CD4-positive, CD25-positive, alpha-beta regulatory T cell (primary cell): ENCODE results near the gene LMNTD1. TPM values are rescaled to one million over a fixed set of nuclear protein-coding genes. Genes with fewer than 3 reads are reported as not detected.

Experiments
- ATAC-seq, 2 donors: fragments of 150-1000 bp; cut with Tn5 transposase; one replicate each; pipeline ENCODE4 v1.10.0; 2021; ENCODE audit warnings: low read depth in 2 of 2, moderate number of reproducible peaks in 2 of 2, moderate library complexity in 1 of 2
- DNase-seq, 3 donors: peaks; one replicate each; pipeline versions ENCODE4 v3.0.0 to v3.0.0-alpha.2; 2012 to 2022; ENCODE audit warnings: mixed read lengths in 1 of 3
- H3K27ac ChIP-seq: one replicate; pipeline ENCODE4 v1.7.0; 2013; ENCODE audit warnings: mild to moderate bottlenecking, low read length; ENCODE audit not compliant: insufficient read depth, poor library complexity, severe bottlenecking
- H3K27me3 ChIP-seq: one replicate; pipeline ENCODE4 v1.7.0; 2013; ENCODE audit warnings: low read length; ENCODE audit not compliant: control insufficient read depth, insufficient read depth
- H3K36me3 ChIP-seq: one replicate; pipeline ENCODE4 v1.7.0; 2013; ENCODE audit warnings: mild to moderate bottlenecking, low read length, moderate library complexity; ENCODE audit not compliant: control insufficient read depth, insufficient read depth
- H3K4me1 ChIP-seq: 2 replicates; pipeline ENCODE4 v1.7.0; 2013; ENCODE audit warnings: mild to moderate bottlenecking, low read length; ENCODE audit not compliant: insufficient read depth, control insufficient read depth, poor library complexity, severe bottlenecking
- H3K4me3 ChIP-seq: one replicate; pipeline ENCODE4 v1.7.0; 2013; ENCODE audit warnings: low read depth, mild to moderate bottlenecking, low read length, moderate library complexity
- H3K9me3 ChIP-seq, 2 experiments: 1 replicate in 1 of 2; 2 replicates in 1 of 2; pipeline ENCODE4 v1.7.0; 2013; ENCODE audit warnings: low read length in 2 of 2, mild to moderate bottlenecking in 1 of 2, moderate library complexity in 1 of 2; ENCODE audit not compliant: control insufficient read depth in 2 of 2
- H3K27ac Mint-ChIP-seq, 3 donors: one replicate each; pipeline ENCODE4 v1.8.0; 2020 to 2022; ENCODE audit warnings: mild to moderate bottlenecking in 3 of 3, mixed read lengths in 3 of 3, moderate library complexity in 2 of 3
- H3K27me3 Mint-ChIP-seq: one replicate; pipeline ENCODE4 v1.8.0; 2022; ENCODE audit warnings: mild to moderate bottlenecking, mixed read lengths
- H3K36me3 Mint-ChIP-seq: one replicate; pipeline ENCODE4 v1.8.0; 2020; ENCODE audit warnings: mixed read lengths
- H3K4me1 Mint-ChIP-seq, 4 donors: one replicate each; pipeline ENCODE4 v1.8.0; 2020 to 2022; ENCODE audit warnings: mixed read lengths in 4 of 4, mild to moderate bottlenecking in 1 of 4
- H3K4me3 Mint-ChIP-seq, 4 donors: one replicate each; pipeline ENCODE4 v1.8.0; 2020 to 2022; ENCODE audit warnings: mild to moderate bottlenecking in 4 of 4, mixed read lengths in 4 of 4, moderate library complexity in 3 of 4
- H3K9me3 Mint-ChIP-seq, 7 donors: one replicate each; pipeline ENCODE4 v1.8.0; 2020 to 2022; ENCODE audit warnings: mixed read lengths in 7 of 7, mild to moderate bottlenecking in 3 of 7, moderate library complexity in 2 of 7
- polyA plus RNA-seq, 4 donors: library from polyadenylated mRNA; unstranded; fragments of 300-500 nt; fragmentation: Illumina TruSeq; gene quantifications; one replicate each; pipeline ENCODE4 v1.2.3, GENCODE V29; 2021
- total RNA-seq: library from RNA; stranded (reverse); gene quantifications from one replicate; pipeline ENCODE4 v1.2.3, GENCODE V29; 2022

LMNTD1 gene
- total and polyA plus RNA-seq, 5 donors from 2014 or later, result not detected

- H3K4me1 ChIP-seq, result no peaks in the 10 kb centered on the region
- no peak overlapping the region for H3K27ac ChIP-seq
- Mint-ChIP-seq H3K4me3 (no peak overlapping the region), H3K4me1 (peaks cover 0 to 2% (median under 1%) of the 10 kb centered on the region in 4 donors), H3K36me3 (no peaks in the 10 kb centered on the region), H3K27me3 (peaks cover 4% of the 10 kb centered on the region), H3K27ac (no peak overlapping the region), H3K9me3 (peaks cover 0 to 4% (median 1%) of the 10 kb centered on the region in 7 donors)
- DNase-seq (no peak), ATAC-seq (no peak)
- no peaks in the 10 kb centered on the region for H3K36me3 ChIP-seq
- H3K27me3 ChIP-seq, result no peaks in the 10 kb centered on the region
- no peaks in the 10 kb centered on the region for H3K9me3 ChIP-seq
- no peak overlapping the region for H3K4me3 ChIP-seq
Observed at GRCh38 chr12:25458047-25458552, 95.0 kb downstream of the LMNTD1 start.

- H3K4me3 Mint-ChIP-seq, result no peak overlapping the region
- DNase-seq, result no peak
Observed at GRCh38 chr12:25456474-25456873, 96.6 kb downstream of the LMNTD1 start.

GRCh38 chr12:25455696-25456095, 97.4 kb downstream of the LMNTD1 start:
- DNase-seq (no peak), ATAC-seq (no peak)
- Histone ChIP-seq H3K27me3 (no peaks in the 10 kb centered on the region), H3K27ac (no peak overlapping the region), H3K9me3 (no peaks in the 10 kb centered on the region), H3K4me1 (no peaks in the 10 kb centered on the region), H3K4me3 (no peak overlapping the region), H3K36me3 (no peaks in the 10 kb centered on the region)
- Mint-ChIP-seq H3K27ac (no peak overlapping the region), H3K36me3 (no peaks in the 10 kb centered on the region), H3K4me1 (peaks cover 0 to 2% (median under 1%) of the 10 kb centered on the region in 4 donors), H3K9me3 (peaks cover 0 to 4% (median 1%) of the 10 kb centered on the region in 7 donors), H3K4me3 (no peak overlapping the region), H3K27me3 (peaks cover 8% of the 10 kb centered on the region)

More at GRCh38 chr12:25456474-25456873, 96.6 kb downstream of the LMNTD1 start:
- Histone ChIP-seq H3K36me3 (no peaks in the 10 kb centered on the region), H3K9me3 (no peaks in the 10 kb centered on the region), H3K4me1 (no peaks in the 10 kb centered on the region), H3K27ac (no peak overlapping the region), H3K27me3 (no peaks in the 10 kb centered on the region), H3K4me3 (no peak overlapping the region)
- H3K36me3 Mint-ChIP-seq, result no peaks in the 10 kb centered on the region
- H3K4me1 Mint-ChIP-seq, result peaks cover 0 to 2% (median under 1%) of the 10 kb centered on the region in 4 donors
- peaks cover 0 to 4% (median 1%) of the 10 kb centered on the region in 7 donors for H3K9me3 Mint-ChIP-seq
- no peak for ATAC-seq
- peaks cover 4% of the 10 kb centered on the region for H3K27me3 Mint-ChIP-seq
- no peak overlapping the region for H3K27ac Mint-ChIP-seq

- Histone ChIP-seq H3K4me1 (no peaks in the 10 kb centered on the region), H3K4me3 (no peak overlapping the region), H3K27me3 (peaks cover 2% of the 10 kb centered on the region), H3K36me3 (no peaks in the 10 kb centered on the region), H3K27ac (no peak overlapping the region), H3K9me3 (no peaks in the 10 kb centered on the region)
- Mint-ChIP-seq H3K9me3 (peaks cover 0 to 4% (median 0%) of the 10 kb centered on the region in 7 donors), H3K4me1 (no peaks in the 10 kb centered on the region), H3K36me3 (no peaks in the 10 kb centered on the region), H3K27ac (no peak overlapping the region), H3K27me3 (peaks cover 21% of the 10 kb centered on the region), H3K4me3 (no peak overlapping the region)
- DNase-seq, result no peak
- ATAC-seq, result no peak
Observed at GRCh38 chr12:25449007-25449406, 104.1 kb downstream of the LMNTD1 start.

- Histone ChIP-seq H3K9me3 (no peaks in the 10 kb centered on the region), H3K4me3 (no peak overlapping the region), H3K36me3 (no peaks in the 10 kb centered on the region), H3K27ac (no peak overlapping the region), H3K27me3 (peaks cover 2% of the 10 kb centered on the region), H3K4me1 (no peaks in the 10 kb centered on the region)
- Mint-ChIP-seq H3K9me3 (peaks cover 0 to 2% (median 0%) of the 10 kb centered on the region in 7 donors), H3K36me3 (no peaks in the 10 kb centered on the region), H3K4me1 (no peaks in the 10 kb centered on the region), H3K4me3 (no peak overlapping the region), H3K27me3 (peaks cover 21% of the 10 kb centered on the region), H3K27ac (no peak overlapping the region)
- no peak for DNase-seq
- ATAC-seq, result no peak
Observed at GRCh38 chr12:25447046-25447445, 106.0 kb downstream of the LMNTD1 start.

GRCh38 chr12:25438638-25439037, 114.4 kb downstream of the LMNTD1 start:
- Mint-ChIP-seq H3K4me1 (peaks cover 4 to 6% (median 5%) of the 10 kb centered on the region in 4 donors), H3K4me3 (no peak overlapping the region), H3K27ac (no peak overlapping the region), H3K9me3 (peaks cover 0 to 2% (median 0%) of the 10 kb centered on the region in 7 donors), H3K36me3 (no peaks in the 10 kb centered on the region), H3K27me3 (peaks cover 9% of the 10 kb centered on the region)
- Histone ChIP-seq H3K4me1 (no peaks in the 10 kb centered on the region), H3K4me3 (no peak overlapping the region), H3K9me3 (no peaks in the 10 kb centered on the region), H3K36me3 (no peaks in the 10 kb centered on the region), H3K27me3 (no peaks in the 10 kb centered on the region), H3K27ac (no peak overlapping the region)
- ATAC-seq, result no peak
- no peak for DNase-seq

GRCh38 chr12:25436206-25437030, 116.7 kb downstream of the LMNTD1 start:
- peaks cover 4 to 6% (median 5%) of the 10 kb centered on the region in 4 donors for H3K4me1 Mint-ChIP-seq
- ATAC-seq (peak in 1 of 2 donors; percentile 39), DNase-seq (peak in 2 of 3 donors; percentile 52 to 64)
- H3K9me3 Mint-ChIP-seq, result peaks cover 0 to 2% (median 0%) of the 10 kb centered on the region in 7 donors
- no peaks in the 10 kb centered on the region for H3K9me3 ChIP-seq
- H3K4me3 ChIP-seq, result no peak overlapping the region
- H3K27ac ChIP-seq, result no peak overlapping the region
- no peaks in the 10 kb centered on the region for H3K4me1 ChIP-seq
- H3K27me3 ChIP-seq, result peaks cover 2% of the 10 kb centered on the region
- H3K4me3 Mint-ChIP-seq, result peak overlapping the region in 1 of 4 donors; percentile 53
- H3K27me3 Mint-ChIP-seq, result peaks cover 18% of the 10 kb centered on the region
- no peaks in the 10 kb centered on the region for H3K36me3 ChIP-seq
- H3K36me3 Mint-ChIP-seq, result no peaks in the 10 kb centered on the region
- no peak overlapping the region for H3K27ac Mint-ChIP-seq
